Limb (tissue), 2 donors: ENCODE measurements around the gene ZBTB22.
"Not testable (repeated sequence)": the region's sequence is repeated elsewhere in the genome, so short reads cannot be mapped to it uniquely, and the experiment has no call there.

Experiments used
- DNase-seq, 2 donors: peaks; one replicate each; pipeline ENCODE4 v3.0.0-alpha.2; 2016; ENCODE audit errors: extremely low spot score in 2 of 2

The ZBTB22 gene

DNA sequence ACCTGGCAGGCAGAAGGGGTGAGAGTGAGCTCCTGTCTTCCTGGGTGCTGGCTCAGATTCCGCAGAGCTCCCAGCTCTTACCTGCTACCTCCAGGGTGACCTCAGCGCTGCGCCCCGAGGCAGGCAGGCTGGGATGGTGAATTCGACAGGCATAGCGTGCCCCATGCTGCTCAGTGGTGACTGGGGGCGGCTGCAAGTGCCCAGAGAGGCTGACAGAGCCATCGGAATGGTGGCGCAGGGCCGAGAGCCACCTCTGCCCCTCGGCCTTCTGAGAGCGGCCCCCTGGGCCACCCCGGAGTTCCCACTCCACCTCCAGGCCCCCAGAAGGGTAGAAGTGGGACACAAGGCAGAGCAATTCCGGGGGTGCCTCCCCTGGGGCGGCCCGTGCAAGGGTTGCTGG is 13.3 kb downstream of the ZBTB22 start:
- DNase-seq = no peak

DNA sequence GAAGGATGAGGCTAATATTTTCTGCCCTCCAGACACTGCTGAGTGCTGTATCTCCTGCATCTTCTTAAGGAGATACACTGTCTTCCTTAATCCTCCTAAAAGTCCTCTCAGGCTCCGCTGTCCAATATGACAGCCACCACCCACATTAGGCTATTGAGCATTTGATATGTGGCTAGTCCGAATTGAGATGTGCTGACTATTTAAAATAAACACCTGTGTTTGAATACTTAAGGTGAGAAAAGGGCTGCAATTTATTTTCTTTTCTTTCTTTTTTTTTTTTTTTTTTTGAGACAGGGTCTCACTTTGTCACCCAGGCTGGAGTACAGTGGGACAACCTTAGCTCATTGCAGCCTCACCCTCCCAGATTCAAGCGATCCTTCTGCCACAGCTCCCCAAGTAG is 15.7 kb downstream of the ZBTB22 start:
- DNase-seq = no peak

DNA sequence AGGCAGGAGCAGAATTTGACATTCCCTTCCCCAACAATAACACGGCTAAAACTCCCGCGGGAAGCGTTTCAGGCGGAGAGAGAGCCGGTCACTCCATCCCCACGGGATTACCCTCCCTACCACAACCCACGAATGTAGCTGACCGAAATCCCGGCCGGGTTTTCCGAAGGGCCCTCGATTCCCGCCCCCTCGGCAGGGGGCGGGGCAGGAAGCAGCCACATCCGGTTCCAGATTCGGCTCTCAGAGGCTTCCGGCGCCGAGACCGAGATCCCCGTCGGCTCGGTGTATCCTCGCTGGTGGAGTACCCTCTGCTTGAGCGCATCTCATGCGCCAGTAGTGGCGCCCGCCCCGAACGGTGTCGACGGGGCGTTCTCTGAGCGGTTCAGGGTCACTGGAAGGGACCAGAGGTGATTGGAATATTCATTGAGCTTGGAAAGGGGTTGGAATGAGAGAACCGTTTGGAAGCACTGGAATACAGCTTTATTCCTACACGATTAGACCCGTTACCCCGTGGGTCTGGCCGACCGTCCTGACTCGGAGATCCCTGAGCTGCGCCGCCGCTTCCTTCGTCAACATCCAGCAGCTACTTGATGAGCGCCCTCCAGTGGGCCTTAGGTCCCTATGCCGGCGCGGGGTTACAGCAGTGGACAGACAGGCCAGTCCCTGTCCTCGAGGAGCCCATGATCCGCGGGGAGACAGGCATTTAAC is 18.2 kb downstream of the ZBTB22 start:
- peak; percentile 92 to 95 for DNase-seq

- peak; percentile 66 to 85 for DNase-seq
Measured at GRCh38 chr6:33298773-33299236, 18.7 kb downstream of the ZBTB22 start, which contains the start of gene RGL2. Gene RGL2 (minus strand): TSS chr6:33298942. CDS start chr6:33298610, 332 bp downstream.

GRCh38 chr6:33297956-33298772 is 19.4 kb downstream of the ZBTB22 start:
- peak; percentile 67 to 83 for DNase-seq

GRCh38 chr6:33297406-33297955 is 20.1 kb downstream of the ZBTB22 start:
- DNase-seq = peak in 1 of 2 donors; percentile 71

- DNase-seq = no peak
Measured at GRCh38 chr6:33296797-33297405, 20.6 kb downstream of the ZBTB22 start.

DNA sequence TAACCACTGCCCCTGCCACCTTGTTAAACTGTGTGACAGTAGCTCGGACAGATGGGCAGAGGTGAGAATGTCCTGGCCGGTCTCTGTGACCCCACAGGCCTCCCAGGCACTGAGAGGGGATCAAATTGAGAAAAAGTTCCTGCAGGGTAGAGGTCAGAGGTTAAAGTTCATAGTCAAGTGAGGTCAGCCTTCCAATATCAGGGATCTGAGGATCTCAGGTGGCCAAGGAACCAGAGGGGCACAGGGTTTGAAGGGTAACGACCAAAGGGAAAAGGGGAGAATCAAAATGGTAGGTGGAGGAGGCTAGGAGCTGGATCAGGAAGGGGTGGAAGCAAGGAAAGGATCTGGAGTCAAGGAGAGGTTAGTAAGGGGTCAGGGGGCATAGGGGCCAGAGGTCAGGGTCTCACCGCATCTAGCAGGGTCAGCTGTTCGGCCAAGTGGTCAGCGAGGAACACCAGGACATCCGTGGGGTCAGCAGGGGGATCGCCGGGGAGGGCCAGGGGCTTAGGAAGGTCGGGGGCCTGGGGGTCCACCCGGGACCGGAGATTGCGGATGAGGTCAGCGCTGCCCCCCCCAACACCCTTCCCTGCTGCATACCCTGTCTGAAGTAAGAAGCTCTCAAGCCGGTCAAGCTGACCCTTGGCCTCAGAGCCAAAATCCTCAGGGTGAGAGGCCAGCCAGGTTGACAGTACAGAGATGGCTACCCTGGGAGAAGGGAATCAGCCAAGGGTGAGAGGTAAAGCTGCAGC is 21.7 kb downstream of the ZBTB22 start:
- no peak for DNase-seq

DNA sequence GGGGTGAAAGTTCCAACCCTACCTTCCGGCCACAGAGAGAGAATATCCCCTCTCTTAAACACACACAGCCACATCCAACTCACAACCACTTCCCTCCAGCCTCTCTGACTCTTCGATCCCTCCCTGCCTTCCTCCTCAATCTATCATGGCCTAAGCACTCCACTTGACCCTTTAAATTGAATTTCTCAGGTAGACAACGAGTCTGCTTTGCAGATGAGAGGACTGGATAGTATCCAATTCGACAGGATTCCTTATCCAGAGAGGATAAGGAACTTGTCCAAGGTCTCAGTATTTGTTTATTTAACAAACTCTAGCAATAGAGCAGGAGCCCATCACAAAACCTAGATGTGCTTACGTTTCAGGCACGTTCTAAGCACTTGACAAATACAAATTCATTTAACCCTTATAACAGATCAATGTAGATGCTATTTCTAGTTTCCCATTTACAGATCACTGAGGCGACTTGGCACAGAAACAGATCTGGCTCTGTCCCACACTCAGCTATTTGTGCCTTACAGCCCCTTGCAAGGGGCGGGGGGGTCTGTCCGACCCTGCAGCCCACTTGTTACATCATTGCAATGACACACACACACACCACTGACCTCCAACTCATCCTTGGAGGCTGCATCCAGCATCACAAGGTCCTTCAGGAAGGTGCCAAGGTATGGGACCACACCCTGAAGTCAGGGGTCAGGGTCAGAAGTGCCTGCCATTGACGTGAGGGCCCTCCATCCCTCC is 23.3 kb downstream of the ZBTB22 start:
- no peak for DNase-seq

DNA sequence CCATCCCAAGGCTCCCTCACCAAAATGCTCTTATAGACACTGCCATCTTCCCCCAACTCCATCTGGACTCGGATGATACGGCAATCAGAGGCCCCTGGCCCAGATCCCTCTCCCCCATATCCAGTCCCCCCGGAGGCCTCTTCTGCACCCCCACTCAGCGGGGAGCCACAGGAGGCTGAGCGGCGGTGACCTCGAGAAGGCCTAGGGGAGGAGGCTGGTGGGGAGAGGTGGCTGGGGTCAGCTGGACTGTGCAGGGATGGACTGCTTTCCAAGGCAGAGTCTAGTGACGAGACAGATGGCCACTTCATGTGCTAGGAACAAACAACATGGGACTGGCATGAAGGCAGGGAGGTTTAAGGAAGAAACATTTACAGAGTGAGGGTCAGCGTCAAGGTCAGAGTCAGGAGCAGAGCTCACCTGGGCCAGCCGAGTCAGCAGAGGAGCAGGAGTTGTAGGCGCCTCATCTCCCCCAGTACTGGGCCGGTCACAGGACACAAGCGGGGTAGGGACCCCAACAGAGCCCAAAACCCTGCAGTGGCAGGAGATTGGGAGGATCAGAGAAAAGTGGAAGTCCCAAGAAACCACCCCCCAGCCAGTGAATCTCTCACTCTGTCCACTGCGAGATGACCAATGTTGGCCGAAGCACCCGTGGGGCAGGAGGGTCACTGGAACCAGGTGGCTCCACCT is 24.4 kb downstream of the ZBTB22 start:
- DNase-seq = no peak

DNA sequence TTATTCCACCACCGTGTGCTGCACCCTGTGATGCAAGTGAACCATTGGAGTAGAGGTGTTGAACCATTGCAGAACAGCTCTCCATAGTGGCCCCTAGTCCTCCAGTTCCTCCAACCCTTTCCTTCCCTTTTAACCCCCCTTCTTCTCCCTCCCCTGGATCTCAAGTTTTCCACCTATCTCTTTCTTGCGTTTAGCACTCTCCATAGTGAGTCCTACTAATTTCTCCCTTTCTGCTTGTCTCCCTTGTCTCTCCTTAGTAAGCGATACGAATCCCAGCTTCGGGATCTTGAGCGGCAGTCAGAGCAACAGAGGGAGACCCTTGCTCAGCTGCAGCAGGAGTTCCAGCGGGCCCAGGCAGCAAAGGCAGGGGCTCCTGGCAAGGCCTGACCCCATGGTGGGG is 27.1 kb downstream of the ZBTB22 start:
- DNase-seq = no peak

- DNase-seq = no peak
Measured at GRCh38 chr6:33289784-33290315, 27.7 kb downstream of the ZBTB22 start.

DNA sequence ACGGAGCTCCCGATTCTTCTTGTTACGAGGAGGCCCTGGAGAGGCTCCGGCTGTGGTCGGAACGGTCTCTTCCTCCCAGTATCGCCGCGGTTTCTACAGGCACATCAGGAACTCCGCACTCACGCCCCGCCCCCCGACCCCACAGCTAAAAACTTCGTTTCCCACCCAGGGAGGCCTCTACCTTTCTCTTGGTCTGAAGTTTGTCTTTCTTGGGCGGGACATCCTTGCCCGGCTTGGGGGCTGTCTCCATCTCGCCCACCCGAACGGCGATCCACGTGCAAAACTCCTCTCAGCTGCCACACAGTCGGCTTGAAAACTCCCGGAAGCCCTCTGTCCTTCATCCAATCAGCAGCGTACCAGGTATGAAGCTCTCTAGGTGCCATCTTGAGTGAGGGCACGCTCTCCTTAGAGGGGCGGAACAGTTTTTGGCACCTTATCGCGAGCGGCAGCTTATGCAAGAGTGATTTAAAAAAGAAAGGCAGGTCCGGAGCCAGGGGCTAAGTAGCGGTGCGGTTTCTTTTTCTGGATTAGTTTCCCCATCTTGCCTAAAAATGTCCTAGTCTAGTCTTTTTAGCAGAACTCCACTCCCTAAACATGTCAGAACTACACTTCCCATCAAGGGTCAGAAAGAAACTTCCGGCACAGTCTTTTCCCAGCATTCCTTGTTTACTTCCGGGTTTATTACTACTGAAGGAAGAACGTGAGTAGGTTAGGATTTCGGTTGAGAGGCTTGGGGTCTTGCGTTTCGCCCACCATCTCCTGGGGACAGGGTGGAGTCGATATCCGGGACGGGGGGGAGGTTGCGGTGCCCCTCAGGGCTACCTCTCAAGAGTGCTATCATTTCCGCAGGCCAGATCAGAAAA is 28.4 kb downstream of the ZBTB22 start, which contains the start of the genes PFDN6 and WDR46:
Gene PFDN6, plus strand, starts transcription at position 681 of the 863 bp plus-strand sequence. CDS start 256 bp downstream, outside the sequence.
Gene WDR46, minus strand, starts transcription at position 319 of the 863 bp plus-strand sequence. Its CDS starts 69 bp downstream, at position 250.
- DNase-seq = peak; percentile 87 to 97

- no peak for DNase-seq
Measured at GRCh38 chr6:33288141-33288920, 29.2 kb downstream of the ZBTB22 start.

DNA sequence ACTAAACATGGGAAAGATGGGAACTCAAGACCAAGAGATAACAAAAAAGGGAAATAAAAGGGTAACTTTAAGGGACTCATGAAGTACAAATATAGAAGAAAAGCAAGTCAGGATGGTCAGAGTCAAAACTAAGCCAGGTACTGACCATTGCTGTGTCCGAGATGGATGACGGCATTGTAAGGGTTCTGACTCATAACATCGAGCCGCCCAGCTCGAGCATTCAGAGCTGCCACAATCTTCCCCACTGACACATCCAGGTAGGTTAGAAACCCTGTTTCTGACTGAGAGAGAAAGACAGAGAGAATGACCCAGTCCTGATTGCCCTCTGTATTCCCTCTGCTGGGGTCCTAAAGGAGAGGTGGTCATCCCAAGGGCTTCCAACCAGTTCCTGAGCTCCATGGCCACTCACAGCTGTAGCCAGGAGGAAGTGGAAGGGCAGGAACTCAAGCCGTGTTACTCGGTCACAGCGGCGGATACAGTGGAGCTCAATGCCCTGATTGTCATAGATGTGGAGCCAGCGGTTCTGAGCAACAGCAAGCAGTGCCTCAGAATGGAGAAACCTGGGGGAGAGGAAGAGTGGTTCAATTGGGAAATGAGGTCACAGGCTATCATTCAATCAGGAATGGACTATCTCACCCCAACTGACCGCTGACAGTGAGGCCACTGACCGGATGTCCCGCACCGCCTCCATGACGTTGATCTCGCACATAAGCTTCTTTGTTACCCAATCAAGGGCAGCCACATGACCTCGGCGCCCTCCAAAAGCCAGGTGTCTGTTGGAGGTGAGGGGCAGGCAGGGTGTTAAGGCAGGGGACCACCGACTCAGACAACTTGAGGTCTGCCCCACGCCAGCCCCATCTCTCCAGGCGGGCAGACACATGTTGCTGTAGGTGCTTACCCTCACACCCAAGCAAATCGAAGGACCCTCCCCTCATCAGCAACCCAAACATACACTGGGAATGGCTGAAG is 30.3 kb downstream of the ZBTB22 start:
- no peak for DNase-seq

- DNase-seq = not testable (repeated sequence)
Measured at GRCh38 chr6:33285214-33285613, 32.3 kb downstream of the ZBTB22 start.
